HG03354 (cell line): ENCODE data around the gene FGF3.
"Not testable (repeated sequence)": the region's sequence is repeated elsewhere in the genome, so short reads cannot be mapped to it uniquely, and the experiment has no call there.

Experiments
- ATAC-seq: cut with Tn5 transposase; IDR thresholded peaks from one replicate; pipeline ENCODE4 v1.9.1; 2021; ENCODE audit warnings: mild to moderate bottlenecking; ENCODE audit not compliant: unreplicated experiment, poor library complexity, severe bottlenecking

Gene FGF3

DNA sequence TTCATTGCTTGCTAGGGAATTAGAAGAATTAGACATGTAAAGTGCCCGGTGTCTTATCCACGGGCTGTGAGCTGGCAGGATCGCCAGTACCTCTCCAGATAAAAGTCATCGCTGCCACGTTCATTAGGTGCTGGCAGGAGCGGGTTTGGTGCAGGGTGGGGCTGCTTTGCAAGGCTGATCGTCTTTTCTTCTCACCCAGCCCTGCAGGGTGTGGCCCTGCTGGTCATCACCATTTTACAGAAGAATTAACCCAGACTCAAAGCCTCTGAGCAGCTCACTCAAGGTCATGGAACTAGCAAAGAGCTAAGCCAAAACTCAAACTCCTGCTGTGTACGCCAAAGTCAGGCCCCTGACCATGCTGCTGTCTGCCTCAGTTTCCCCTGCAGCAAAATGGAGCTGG is 38.0 kb downstream of the FGF3 start:
- ATAC-seq, result no peak

DNA sequence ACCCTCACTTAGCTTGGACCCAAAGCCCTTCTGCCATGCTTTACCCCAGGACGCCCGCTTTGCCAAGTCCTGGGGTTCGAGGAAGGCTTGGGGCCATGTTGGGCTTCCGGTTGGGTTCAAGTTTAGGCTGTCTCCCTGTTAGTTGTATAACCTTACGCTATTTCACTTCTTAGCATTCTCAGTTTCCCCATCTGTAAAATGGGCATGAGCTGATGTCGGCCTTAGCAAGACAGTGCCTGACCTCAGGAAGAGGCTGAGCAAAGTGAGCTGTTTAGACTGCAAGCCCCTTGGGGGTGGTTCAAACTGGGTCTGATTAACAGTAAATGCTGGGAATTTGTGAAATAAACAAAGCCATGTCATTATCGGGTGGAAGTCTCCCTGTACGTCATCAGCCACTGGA is 40.8 kb downstream of the FGF3 start:
- ATAC-seq, result no peak

DNA sequence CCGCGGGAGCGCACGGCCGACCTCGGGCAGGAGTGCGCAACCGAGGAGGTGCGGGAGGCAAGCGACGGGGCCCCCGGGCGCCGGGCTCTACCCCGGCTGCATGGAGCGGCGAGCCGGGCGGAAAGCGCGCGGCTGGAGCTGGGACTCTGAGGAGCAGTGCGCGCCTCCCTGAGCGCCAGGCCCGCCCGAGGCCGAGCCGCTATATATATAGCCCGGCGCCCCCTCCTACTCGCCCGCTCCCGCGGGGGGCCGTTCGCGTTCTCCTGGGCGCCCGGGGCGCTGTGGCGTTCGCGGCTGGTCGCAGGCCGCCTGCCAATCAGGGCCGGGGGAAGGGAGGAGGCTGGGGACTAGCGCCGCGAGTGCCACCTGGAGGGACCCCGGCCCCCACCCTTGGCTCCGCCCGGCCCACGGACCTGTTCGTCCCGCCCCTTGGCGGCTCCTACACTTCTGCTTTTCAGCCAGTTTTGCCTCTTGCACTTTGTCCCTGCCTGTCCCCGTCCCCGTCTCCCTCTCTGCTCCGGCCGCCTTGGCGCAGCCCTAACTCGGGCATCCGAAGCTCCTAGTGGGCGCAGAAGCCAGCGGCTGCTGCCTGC is 44.0 kb downstream of the FGF3 start, which contains the start of gene FGF4:
FGF4 (minus strand) TSS at position 179 of the 593 bp plus-strand sequence. CDS start 257 bp downstream, outside the sequence.
- no peak for ATAC-seq

DNA sequence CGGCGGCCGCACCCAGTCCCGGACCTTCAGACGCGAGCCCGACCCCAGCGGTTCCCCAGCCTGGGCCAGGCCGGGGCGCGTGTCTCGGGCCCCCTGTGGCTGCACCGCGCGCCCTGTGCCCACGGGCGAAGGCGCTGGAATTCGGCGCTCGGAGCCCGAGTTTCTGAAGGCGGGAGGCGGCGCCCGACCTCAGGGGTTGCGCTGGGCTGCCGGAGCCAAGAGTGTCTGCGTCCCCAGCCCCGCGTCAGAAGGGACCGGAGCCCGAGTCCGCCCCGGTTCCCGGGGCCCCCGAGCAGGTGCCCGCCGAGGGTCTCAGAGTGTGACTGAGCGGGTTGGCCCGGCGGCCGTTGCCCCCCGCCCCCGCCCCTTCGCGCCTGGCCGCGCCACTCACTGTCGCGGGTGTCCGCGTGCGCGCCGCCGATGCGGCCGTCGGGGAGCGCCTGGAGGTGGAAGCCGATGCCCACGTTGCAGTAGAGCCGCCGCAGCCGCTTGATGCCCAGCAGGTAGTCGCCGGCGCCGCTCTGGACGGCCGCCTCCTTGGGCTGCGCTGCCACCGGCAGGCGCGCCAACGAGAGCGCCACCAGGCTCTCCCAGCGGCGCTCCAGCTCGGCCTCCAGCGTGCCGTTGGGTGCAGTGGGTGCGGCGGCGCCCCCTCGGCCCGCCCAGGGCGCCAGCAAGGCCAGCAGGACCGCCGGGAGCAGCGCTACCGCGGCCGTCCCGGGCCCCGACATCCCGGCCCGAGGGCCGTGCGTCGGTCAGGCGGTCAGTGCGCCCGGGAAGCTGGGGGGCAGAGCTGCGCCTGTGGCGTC is 44.7 kb downstream of the FGF3 start:
- ATAC-seq, result no peak

DNA sequence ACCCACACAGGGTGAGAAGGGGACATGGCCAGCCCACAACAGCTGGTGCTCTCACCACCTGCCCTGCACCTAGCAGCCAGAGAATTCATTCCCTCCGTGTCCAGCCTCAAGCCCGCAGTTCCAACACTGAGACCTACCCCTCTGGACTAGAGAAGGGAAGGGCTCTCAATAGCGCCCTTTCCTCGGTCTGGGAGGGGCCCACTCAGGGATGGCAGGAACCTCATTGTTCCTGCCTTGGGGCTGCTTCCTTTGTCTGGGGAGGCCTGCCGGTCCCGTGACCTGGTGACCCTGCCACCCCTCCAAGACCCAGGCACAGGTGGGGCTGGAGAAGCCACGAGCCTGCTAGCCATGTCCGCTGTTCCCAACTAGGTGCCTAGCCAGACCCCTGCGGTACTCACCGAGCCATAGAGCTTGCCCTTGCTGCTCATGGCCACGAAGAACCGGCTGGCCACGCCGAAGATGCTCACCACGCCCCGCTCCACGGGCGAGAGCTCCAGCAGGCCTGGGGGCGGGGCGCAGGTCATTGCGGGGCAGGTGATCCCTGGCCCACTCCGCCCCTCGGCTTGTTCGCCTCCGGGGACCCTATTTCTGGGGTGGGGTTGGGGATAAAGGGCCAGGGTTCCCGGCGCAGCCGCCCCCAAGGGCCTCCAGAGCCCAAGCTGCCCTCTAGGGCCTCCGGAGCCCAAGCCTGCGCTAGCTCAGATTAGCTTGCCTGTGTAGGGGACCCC is 45.4 kb downstream of the FGF3 start:
- no peak for ATAC-seq

DNA sequence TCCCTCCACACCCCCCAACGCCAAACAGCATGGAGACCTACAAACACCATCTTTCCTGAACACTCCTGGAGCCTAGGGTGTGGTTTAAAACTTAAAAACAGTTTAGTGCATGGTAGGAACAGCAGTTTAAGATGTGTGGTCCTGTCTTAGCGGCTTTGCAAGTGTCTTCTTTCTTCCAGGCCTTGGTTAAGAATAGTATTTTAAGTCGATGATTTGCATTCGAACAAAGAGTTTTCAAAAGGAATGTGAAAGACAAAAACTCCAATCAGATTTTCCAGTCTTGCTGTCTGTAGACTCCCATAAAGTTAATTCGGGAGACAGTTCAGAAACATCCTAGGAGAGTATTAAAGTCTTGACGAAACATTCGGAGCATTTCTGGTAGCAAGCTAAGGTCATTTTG is 47.8 kb downstream of the FGF3 start:
- no peak for ATAC-seq

DNA sequence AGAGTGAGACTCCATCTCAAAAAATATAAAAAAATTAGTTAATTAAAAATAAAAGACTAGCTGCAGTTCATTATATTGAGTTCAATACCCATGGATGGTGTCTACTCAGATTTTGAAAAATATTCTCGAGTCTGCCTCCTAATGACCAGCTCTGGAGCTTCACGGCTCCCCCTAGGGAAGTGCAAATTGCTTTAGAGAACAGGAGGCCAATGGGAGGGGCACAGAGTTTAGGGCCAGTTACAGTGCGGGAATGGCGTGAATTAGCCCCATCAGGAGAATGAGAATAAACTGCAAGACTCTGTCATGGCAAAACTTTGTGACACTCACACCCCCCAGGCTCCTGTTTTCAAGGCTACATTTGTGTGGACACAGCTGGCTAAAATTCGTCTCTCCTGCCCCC is 48.7 kb downstream of the FGF3 start:
- ATAC-seq, result no peak

DNA sequence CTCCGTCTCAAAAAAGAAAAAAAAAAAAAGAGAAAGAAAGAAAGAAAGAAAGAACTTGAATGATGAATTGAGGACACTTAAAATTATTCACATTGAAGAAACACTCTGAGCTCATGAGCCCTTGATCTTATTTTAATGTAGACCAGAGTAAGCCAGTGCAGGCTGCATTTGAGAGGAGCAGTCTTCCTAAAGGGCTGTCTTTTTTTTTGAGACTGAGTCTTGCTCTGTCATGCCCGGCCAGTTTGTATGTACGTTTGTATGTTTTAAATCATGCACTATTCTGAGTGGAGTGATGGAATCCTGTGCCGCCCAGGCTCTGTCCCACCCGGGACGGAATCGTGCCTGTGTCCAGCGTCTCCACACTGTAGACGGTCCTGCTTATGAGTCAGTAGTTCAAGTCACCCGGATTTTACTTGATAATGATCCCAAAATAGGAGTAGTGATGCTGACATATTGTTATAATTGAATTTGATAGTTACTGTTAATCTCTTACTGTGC is 53.7 kb downstream of the FGF3 start:
- ATAC-seq, result no peak

DNA sequence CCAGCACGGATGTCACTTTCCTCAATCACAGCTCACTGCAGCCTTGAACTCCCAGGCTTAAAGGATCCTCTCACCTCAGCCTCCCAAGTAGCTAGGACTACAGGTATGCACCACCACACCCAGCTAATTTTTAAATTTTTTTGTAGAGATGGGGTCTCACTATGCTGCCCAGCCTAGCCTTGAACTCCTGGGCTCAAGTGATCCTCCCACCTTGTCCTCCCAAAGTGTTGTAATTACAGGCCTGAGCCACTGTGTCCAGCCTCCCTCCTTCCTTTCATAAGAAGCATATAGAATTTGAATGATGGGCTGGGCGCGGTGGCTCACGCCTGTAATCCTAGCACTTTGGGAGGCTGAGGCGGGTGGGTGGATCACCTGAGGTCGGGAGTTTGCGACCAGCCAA is 54.3 kb downstream of the FGF3 start:
- ATAC-seq, result not testable (repeated sequence)

DNA sequence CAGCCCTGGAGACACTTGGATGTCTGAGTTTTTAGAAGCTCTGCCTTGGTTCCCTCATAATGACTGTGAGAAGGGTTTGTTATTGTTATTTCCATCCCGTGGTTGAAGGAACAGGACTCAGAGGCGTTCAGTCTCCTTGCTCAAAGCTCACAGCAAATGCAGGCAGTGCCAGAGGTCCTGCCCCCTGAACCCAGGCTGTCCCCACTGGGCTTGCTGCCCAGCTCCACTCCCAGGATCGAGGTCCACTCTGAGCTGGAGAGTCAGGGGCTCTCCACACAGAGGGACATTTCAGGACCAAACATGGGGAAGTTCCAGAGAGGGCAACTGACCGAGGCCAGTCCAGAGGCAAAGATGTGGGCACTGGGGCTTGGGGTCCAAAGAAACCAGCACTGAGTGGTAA is 58.9 kb downstream of the FGF3 start:
- no peak for ATAC-seq
